ENCODE results near the gene CCNG2. TPM values are rescaled to one million over a fixed set of nuclear protein-coding genes. Genes with fewer than 3 reads are reported as not detected.

The CCNG2 gene
- total RNA-seq, 1 experiment from 2014 or later, result 25.6 TPM

GRCh38 chr4:77141964-77142645, 14.9 kb upstream of the CCNG2 start:
- H3K9me3 Mint-ChIP-seq (ENCODE audit: unreplicated experiment), result no peaks in the 10 kb centered on the region
- H3K36me3 ChIP-seq (ENCODE audit: control insufficient read depth, insufficient read depth, low read length), result no peaks in the 10 kb centered on the region
- H3K27me3 ChIP-seq (replicated peaks; ENCODE audit: control insufficient read depth, insufficient read depth, low read length), result no peaks in the 10 kb centered on the region
- BruUV-seq (replicated peaks), result no TSS peak
- POLR2A ChIA-PET, result no interaction called here
- intact Hi-C loops (cut with micrococcal nuclease; ENCODE audit: unreplicated experiment), result no loop called here
- H3K36me3 Mint-ChIP-seq (ENCODE audit: insufficient read depth, unreplicated experiment), result no peaks in the 10 kb centered on the region
- H3K27ac Mint-ChIP-seq (ENCODE audit: unreplicated experiment), result no peak overlapping the region
- CTCF ChIA-PET, result no interaction called here
- DNase-seq, result no peak
- H3K27me3 Mint-ChIP-seq (ENCODE audit: insufficient read depth, unreplicated experiment), result no peaks in the 10 kb centered on the region
- no peak overlapping the region for H3K4me3 ChIP-seq (ENCODE audit: low read depth, low read length)
- no peak overlapping the region for H3K4me3 Mint-ChIP-seq (ENCODE audit: unreplicated experiment)
- peaks cover 25% of the 10 kb centered on the region for H3K4me1 ChIP-seq
- no peak for TF ChIP-seq CTCF (IDR thresholded peaks at IDR 0.05; ENCODE audit: insufficient read depth in 1 of 2, low read depth in 1 of 2, low read length in 1 of 2, severe bottlenecking in 1 of 2, unreplicated experiment in 1 of 2)
- H3K4me1 Mint-ChIP-seq (ENCODE audit: low read depth, unreplicated experiment), result peaks cover 15% of the 10 kb centered on the region
- no peaks in the 10 kb centered on the region for H3K9me3 ChIP-seq

GRCh38 chr4:77142646-77143028, 14.4 kb upstream of the CCNG2 start:
- no peak overlapping the region for H3K4me3 ChIP-seq (ENCODE audit: low read depth, low read length)
- intact Hi-C loops (cut with micrococcal nuclease; ENCODE audit: unreplicated experiment), result no loop called here
- no TSS peak for BruUV-seq (replicated peaks)
- POLR2A ChIA-PET, result no interaction called here
- TF ChIP-seq CTCF (IDR thresholded peaks at IDR 0.05; ENCODE audit: insufficient read depth in 1 of 2, low read depth in 1 of 2, low read length in 1 of 2, severe bottlenecking in 1 of 2, unreplicated experiment in 1 of 2), result no peak
- H3K4me3 Mint-ChIP-seq (ENCODE audit: unreplicated experiment), result no peak overlapping the region
- H3K36me3 ChIP-seq (ENCODE audit: control insufficient read depth, insufficient read depth, low read length), result no peaks in the 10 kb centered on the region
- H3K4me1 ChIP-seq, result peaks cover 30% of the 10 kb centered on the region
- CTCF ChIA-PET, result no interaction called here
- H3K27me3 ChIP-seq (replicated peaks; ENCODE audit: control insufficient read depth, insufficient read depth, low read length), result no peaks in the 10 kb centered on the region
- H3K27me3 Mint-ChIP-seq (ENCODE audit: insufficient read depth, unreplicated experiment), result no peaks in the 10 kb centered on the region
- H3K9me3 ChIP-seq, result no peaks in the 10 kb centered on the region
- H3K36me3 Mint-ChIP-seq (ENCODE audit: insufficient read depth, unreplicated experiment), result no peaks in the 10 kb centered on the region
- no peak overlapping the region for H3K27ac Mint-ChIP-seq (ENCODE audit: unreplicated experiment)
- no peak for DNase-seq
- H3K4me1 Mint-ChIP-seq (ENCODE audit: low read depth, unreplicated experiment), result peaks cover 15% of the 10 kb centered on the region
- no peaks in the 10 kb centered on the region for H3K9me3 Mint-ChIP-seq (ENCODE audit: unreplicated experiment)

GRCh38 chr4:77143091-77143490, 13.9 kb upstream of the CCNG2 start:
- peaks cover 15% of the 10 kb centered on the region for H3K4me1 Mint-ChIP-seq (ENCODE audit: low read depth, unreplicated experiment)
- no TSS peak for BruUV-seq (replicated peaks)
- Histone ChIP-seq H3K36me3 (ENCODE audit: control insufficient read depth, insufficient read depth, low read length) (no peaks in the 10 kb centered on the region), H3K4me3 (ENCODE audit: low read depth, low read length) (no peak overlapping the region), H3K4me1 (peaks cover 32% of the 10 kb centered on the region), H3K27me3 (replicated peaks; ENCODE audit: control insufficient read depth, insufficient read depth, low read length) (no peaks in the 10 kb centered on the region), H3K9me3 (no peaks in the 10 kb centered on the region)
- H3K27me3 Mint-ChIP-seq (ENCODE audit: insufficient read depth, unreplicated experiment), result no peaks in the 10 kb centered on the region
- TF ChIP-seq CTCF (IDR thresholded peaks at IDR 0.05; ENCODE audit: insufficient read depth in 1 of 2, low read depth in 1 of 2, low read length in 1 of 2, severe bottlenecking in 1 of 2, unreplicated experiment in 1 of 2), result no peak
- POLR2A ChIA-PET, result no interaction called here
- no peak overlapping the region for H3K4me3 Mint-ChIP-seq (ENCODE audit: unreplicated experiment)
- H3K9me3 Mint-ChIP-seq (ENCODE audit: unreplicated experiment), result no peaks in the 10 kb centered on the region
- intact Hi-C loops (cut with micrococcal nuclease; ENCODE audit: unreplicated experiment), result no loop called here
- no peak for DNase-seq
- no peak overlapping the region for H3K27ac Mint-ChIP-seq (ENCODE audit: unreplicated experiment)
- no peaks in the 10 kb centered on the region for H3K36me3 Mint-ChIP-seq (ENCODE audit: insufficient read depth, unreplicated experiment)
- CTCF ChIA-PET, result interaction anchor here (0.5 kb wide), 1 partner anchor 38 kb away, joined by 4 read pairs; no protein-coding TSS in a partner anchor
